Stimulated activated naive CD8-positive, alpha-beta T cell treated with anti-CD3 and anti-CD28 coated beads, Interleukin-15, Interleukin-2, amounts not matched to agents 100 ng/mL and 50 ng/mL, for 24 hours (primary cell): Measurements from ENCODE around the gene ZNF805.
"Not testable (repeated sequence)": the region's sequence is repeated elsewhere in the genome, so short reads cannot be mapped to it uniquely, and the experiment has no call there.

Experiments used
- H3K27ac Mint-ChIP-seq: one replicate; pipeline ENCODE4 v1.8.0; 2021; ENCODE audit warnings: mild to moderate bottlenecking, mixed read lengths
- H3K27me3 Mint-ChIP-seq: one replicate; pipeline ENCODE4 v1.8.0; 2021; ENCODE audit warnings: mixed read lengths
- H3K36me3 Mint-ChIP-seq: one replicate; pipeline ENCODE4 v1.8.0; 2021; ENCODE audit warnings: low read depth, mixed read lengths
- H3K4me1 Mint-ChIP-seq: one replicate; pipeline ENCODE4 v1.8.0; 2021; ENCODE audit warnings: low read depth, mixed read lengths
- H3K4me3 Mint-ChIP-seq: one replicate; pipeline ENCODE4 v1.8.0; 2021; ENCODE audit warnings: mild to moderate bottlenecking, mixed read lengths
- H3K9me3 Mint-ChIP-seq: one replicate; pipeline ENCODE4 v1.8.0; 2021; ENCODE audit warnings: mixed read lengths

The ZNF805 gene

GRCh38 chr19:57240311-57241090 is at the start of gene ZNF805:
Gene ZNF805, plus strand, starts transcription at chr19:57240632. Its CDS starts 260 bp downstream, at chr19:57240892.
- peaks cover 30% of the 10 kb centered on the region for H3K4me1 Mint-ChIP-seq
- no peaks in the 10 kb centered on the region for H3K27me3 Mint-ChIP-seq
- H3K27ac Mint-ChIP-seq = peak within 1 kb of the TSS; percentile 94
- peaks cover 19% of the 10 kb centered on the region for H3K36me3 Mint-ChIP-seq
- H3K4me3 Mint-ChIP-seq = peak within 1 kb of the TSS; percentile 96
- H3K9me3 Mint-ChIP-seq = no peaks in the 10 kb centered on the region

- peaks cover 6% of the 10 kb centered on the region for H3K27me3 Mint-ChIP-seq
- peaks cover 64% of the 10 kb centered on the region for H3K36me3 Mint-ChIP-seq
- peaks cover 24% of the 10 kb centered on the region for H3K9me3 Mint-ChIP-seq
- H3K4me1 Mint-ChIP-seq = peaks cover 40% of the 10 kb centered on the region
- peak within 1 kb of the TSS; percentile 89 for H3K4me3 Mint-ChIP-seq
- peak within 1 kb of the TSS; percentile 95 for H3K27ac Mint-ChIP-seq
Observed at GRCh38 chr19:57191141-57192076, 49.0 kb upstream of the ZNF805 start, which contains the start of gene ZNF264. Gene ZNF264, plus strand, starts transcription at chr19:57191500. Its CDS starts 414 bp downstream, at chr19:57191914.

GRCh38 chr19:57192077-57192420 is 48.4 kb upstream of the ZNF805 start:
- Mint-ChIP-seq H3K27ac (peak overlapping the region; percentile 79), H3K27me3 (peaks cover 5% of the 10 kb centered on the region), H3K4me3 (peak overlapping the region; percentile 89), H3K9me3 (peaks cover 29% of the 10 kb centered on the region), H3K36me3 (peaks cover 70% of the 10 kb centered on the region), H3K4me1 (peaks cover 40% of the 10 kb centered on the region)

GRCh38 chr19:57192993-57193392 is 47.4 kb upstream of the ZNF805 start:
- Mint-ChIP-seq H3K4me1 (peaks cover 40% of the 10 kb centered on the region), H3K27ac (peak overlapping the region; percentile 45), H3K36me3 (peaks cover 75% of the 10 kb centered on the region), H3K4me3 (peak overlapping the region; percentile 89), H3K9me3 (peaks cover 25% of the 10 kb centered on the region), H3K27me3 (no peaks in the 10 kb centered on the region)

- H3K4me3 Mint-ChIP-seq, H3K27ac Mint-ChIP-seq, H3K27me3 Mint-ChIP-seq: not testable (repeated sequence)
- peaks cover 97% of the 10 kb centered on the region for H3K36me3 Mint-ChIP-seq
- H3K4me1 Mint-ChIP-seq = peaks cover 20% of the 10 kb centered on the region
- peaks cover 15% of the 10 kb centered on the region for H3K9me3 Mint-ChIP-seq
Observed at GRCh38 chr19:57197874-57198273, 42.6 kb upstream of the ZNF805 start.

GRCh38 chr19:57202160-57202559 is 38.3 kb upstream of the ZNF805 start:
- H3K9me3 Mint-ChIP-seq = peaks cover 17% of the 10 kb centered on the region
- H3K27me3 Mint-ChIP-seq = no peaks in the 10 kb centered on the region
- H3K4me3 Mint-ChIP-seq = no peak overlapping the region
- H3K27ac Mint-ChIP-seq = no peak overlapping the region
- peaks cover 86% of the 10 kb centered on the region for H3K36me3 Mint-ChIP-seq
- peaks cover 8% of the 10 kb centered on the region for H3K4me1 Mint-ChIP-seq

- no peak overlapping the region for H3K27ac Mint-ChIP-seq
- H3K9me3 Mint-ChIP-seq = peaks cover 29% of the 10 kb centered on the region
- H3K36me3 Mint-ChIP-seq = peaks cover 85% of the 10 kb centered on the region
- H3K4me3 Mint-ChIP-seq = no peak overlapping the region
- no peaks in the 10 kb centered on the region for H3K27me3 Mint-ChIP-seq
- H3K4me1 Mint-ChIP-seq = no peaks in the 10 kb centered on the region
Observed at GRCh38 chr19:57210381-57210780, 30.1 kb upstream of the ZNF805 start.

GRCh38 chr19:57212109-57212508 is 28.3 kb upstream of the ZNF805 start:
- Mint-ChIP-seq H3K4me1 (no peaks in the 10 kb centered on the region), H3K36me3 (peaks cover 93% of the 10 kb centered on the region), H3K9me3 (peaks cover 38% of the 10 kb centered on the region), H3K4me3 (no peak overlapping the region), H3K27me3 (no peaks in the 10 kb centered on the region), H3K27ac (no peak overlapping the region)

GRCh38 chr19:57227502-57227901 is 12.9 kb upstream of the ZNF805 start:
- no peaks in the 10 kb centered on the region for H3K4me1 Mint-ChIP-seq
- H3K36me3 Mint-ChIP-seq = peaks cover 16% of the 10 kb centered on the region
- no peak overlapping the region for H3K4me3 Mint-ChIP-seq
- H3K27me3 Mint-ChIP-seq = no peaks in the 10 kb centered on the region
- no peak overlapping the region for H3K27ac Mint-ChIP-seq
- peaks cover 16% of the 10 kb centered on the region for H3K9me3 Mint-ChIP-seq

- no peaks in the 10 kb centered on the region for H3K27me3 Mint-ChIP-seq
- H3K9me3 Mint-ChIP-seq = peaks cover 3% of the 10 kb centered on the region
- H3K4me3 Mint-ChIP-seq = no peak overlapping the region
- H3K27ac Mint-ChIP-seq = no peak overlapping the region
- peaks cover 7% of the 10 kb centered on the region for H3K36me3 Mint-ChIP-seq
- H3K4me1 Mint-ChIP-seq = no peaks in the 10 kb centered on the region
Observed at GRCh38 chr19:57231686-57232085, 8.7 kb upstream of the ZNF805 start.

- H3K36me3 Mint-ChIP-seq = peaks cover 4% of the 10 kb centered on the region
- no peaks in the 10 kb centered on the region for H3K27me3 Mint-ChIP-seq
- no peak overlapping the region for H3K27ac Mint-ChIP-seq
- H3K9me3 Mint-ChIP-seq = no peaks in the 10 kb centered on the region
- H3K4me3 Mint-ChIP-seq = no peak overlapping the region
- no peaks in the 10 kb centered on the region for H3K4me1 Mint-ChIP-seq
Observed at GRCh38 chr19:57233207-57233606, 7.2 kb upstream of the ZNF805 start.

GRCh38 chr19:57239982-57240310 is 486 bp upstream of the ZNF805 start:
- H3K36me3 Mint-ChIP-seq = peaks cover 15% of the 10 kb centered on the region
- H3K27me3 Mint-ChIP-seq = no peaks in the 10 kb centered on the region
- peak overlapping the region; percentile 96 for H3K4me3 Mint-ChIP-seq
- peaks cover 30% of the 10 kb centered on the region for H3K4me1 Mint-ChIP-seq
- no peaks in the 10 kb centered on the region for H3K9me3 Mint-ChIP-seq
- peak overlapping the region; percentile 94 for H3K27ac Mint-ChIP-seq

- Mint-ChIP-seq H3K4me1 (peaks cover 30% of the 10 kb centered on the region), H3K27ac (peak overlapping the region; percentile 94), H3K36me3 (peaks cover 26% of the 10 kb centered on the region), H3K9me3 (no peaks in the 10 kb centered on the region), H3K4me3 (peak overlapping the region; percentile 96), H3K27me3 (no peaks in the 10 kb centered on the region)
Observed at GRCh38 chr19:57241176-57241575, 744 bp downstream of the ZNF805 start.

- Mint-ChIP-seq H3K9me3 (no peaks in the 10 kb centered on the region), H3K4me3 (no peak overlapping the region), H3K4me1 (peaks cover 30% of the 10 kb centered on the region), H3K36me3 (peaks cover 42% of the 10 kb centered on the region), H3K27ac (no peak overlapping the region), H3K27me3 (no peaks in the 10 kb centered on the region)
Observed at GRCh38 chr19:57242821-57243220, 2.4 kb downstream of the ZNF805 start.

- Mint-ChIP-seq H3K4me3 (no peak overlapping the region), H3K36me3 (peaks cover 58% of the 10 kb centered on the region), H3K27me3 (no peaks in the 10 kb centered on the region), H3K9me3 (no peaks in the 10 kb centered on the region), H3K4me1 (peaks cover 30% of the 10 kb centered on the region), H3K27ac (no peak overlapping the region)
Observed at GRCh38 chr19:57244513-57244912, 4.1 kb downstream of the ZNF805 start.
